ENCODE measurements around the gene SLC25A44.
A peak's percentile ranks its signal among the peaks of the same experiment; 100 is the strongest.

Gene SLC25A44, protein sequence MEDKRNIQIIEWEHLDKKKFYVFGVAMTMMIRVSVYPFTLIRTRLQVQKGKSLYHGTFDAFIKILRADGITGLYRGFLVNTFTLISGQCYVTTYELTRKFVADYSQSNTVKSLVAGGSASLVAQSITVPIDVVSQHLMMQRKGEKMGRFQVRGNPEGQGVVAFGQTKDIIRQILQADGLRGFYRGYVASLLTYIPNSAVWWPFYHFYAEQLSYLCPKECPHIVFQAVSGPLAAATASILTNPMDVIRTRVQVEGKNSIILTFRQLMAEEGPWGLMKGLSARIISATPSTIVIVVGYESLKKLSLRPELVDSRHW

DNA sequence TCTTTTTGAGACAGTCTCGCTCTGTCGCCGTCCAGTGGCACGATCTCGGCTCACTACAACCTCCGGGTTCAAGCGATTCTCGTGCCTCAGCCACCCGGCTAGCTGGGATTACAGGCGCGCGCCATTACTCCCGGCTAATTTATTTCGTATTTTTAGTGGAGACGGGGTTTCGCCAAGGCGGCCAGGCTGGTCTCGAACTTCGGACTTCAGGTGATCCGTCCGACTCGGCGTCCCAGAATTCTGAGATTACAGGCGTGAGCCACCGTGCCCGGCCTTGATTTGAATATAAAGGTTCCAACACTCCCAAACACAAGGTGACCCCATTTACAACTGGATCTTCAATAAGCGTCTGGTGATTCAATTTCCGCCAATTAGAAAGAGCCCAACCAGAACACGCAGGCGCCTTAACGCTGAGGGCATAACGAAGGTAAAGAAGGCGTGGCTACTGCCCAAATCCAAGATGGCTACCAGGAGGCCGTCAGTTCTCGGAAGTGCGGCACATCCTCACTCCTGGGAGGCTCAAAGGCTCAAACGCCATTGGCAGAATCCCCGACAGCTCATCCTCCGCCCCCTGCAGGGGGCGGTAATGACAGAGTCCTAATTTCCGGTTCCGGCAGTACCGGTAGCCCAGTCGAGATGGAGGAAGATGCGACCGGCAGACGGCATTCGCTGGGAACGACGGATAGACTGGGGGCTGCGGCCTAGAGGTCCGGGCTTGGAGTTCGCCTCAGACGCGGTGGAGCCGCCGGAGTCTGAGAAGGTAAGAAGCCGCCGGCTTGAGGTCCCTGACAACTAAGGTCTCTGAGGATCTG, at the start of gene SLC25A44:
Gene SLC25A44 (plus strand): TSS at position 617 of the 812 bp plus-strand sequence. CDS start 5,744 bp downstream, outside the sequence.
- Histone ChIP-seq H3K9me3 (ENCODE audit: control insufficient read depth in 1 of 2, low read length in 2 of 2) (no peaks in the 10 kb centered on the region), H3K27me3 (ENCODE audit: control insufficient read depth in 1 of 2, insufficient read depth in 2 of 2, low read length in 2 of 2) (no peaks in the 10 kb centered on the region), H3K4me3 (ENCODE audit: low read depth in 1 of 2, low read length in 2 of 2) (peak within 1 kb of the TSS; percentile 97 to 100), H3K4me1 (ENCODE audit: control insufficient read depth in 1 of 2, insufficient read depth in 2 of 2, low read length in 2 of 2) (peaks cover 25 to 34% of the 10 kb centered on the region in 2 donors), H3K36me3 (ENCODE audit: control insufficient read depth in 1 of 2, insufficient read depth in 2 of 2, low read length in 2 of 2) (peaks cover 0 to 11% of the 10 kb centered on the region in 2 donors), H3K9ac (ENCODE audit: low read depth in 1 of 2, low read length in 2 of 2) (peak within 1 kb of the TSS; percentile 72 to 95), H3K27ac (ENCODE audit: low read depth, low read length) (peak within 1 kb of the TSS; percentile 68)

DNA sequence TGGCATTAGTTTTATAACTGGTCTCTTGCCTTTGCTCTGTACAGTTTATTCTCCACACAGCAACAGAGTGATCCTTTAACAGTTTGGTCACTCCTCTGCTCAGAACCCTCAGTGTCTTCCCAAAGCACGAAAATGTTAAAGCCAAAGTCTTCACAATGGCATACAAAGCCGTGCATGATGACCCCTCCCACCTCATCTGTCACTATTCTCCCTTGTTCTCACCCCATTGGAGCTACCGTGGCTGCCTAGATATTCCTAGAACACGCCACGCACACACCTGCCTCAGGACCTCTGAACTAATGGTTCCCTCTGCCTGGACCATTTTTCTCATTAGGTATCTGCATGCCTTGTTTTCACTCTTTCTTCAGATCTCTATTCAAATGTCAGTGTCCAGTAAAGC, 49.2 kb upstream of the SLC25A44 start:
- Histone ChIP-seq H3K4me1 (ENCODE audit: control insufficient read depth in 1 of 2, insufficient read depth in 2 of 2, low read length in 2 of 2) (peaks cover 11 to 20% of the 10 kb centered on the region in 2 donors), H3K27me3 (ENCODE audit: control insufficient read depth in 1 of 2, insufficient read depth in 2 of 2, low read length in 2 of 2) (no peaks in the 10 kb centered on the region), H3K9ac (ENCODE audit: low read depth in 1 of 2, low read length in 2 of 2) (no peak overlapping the region), H3K36me3 (ENCODE audit: control insufficient read depth in 1 of 2, insufficient read depth in 2 of 2, low read length in 2 of 2) (peaks cover 0 to 6% of the 10 kb centered on the region in 2 donors), H3K9me3 (ENCODE audit: control insufficient read depth in 1 of 2, low read length in 2 of 2) (no peaks in the 10 kb centered on the region), H3K27ac (ENCODE audit: low read depth, low read length) (no peak overlapping the region), H3K4me3 (ENCODE audit: low read depth in 1 of 2, low read length in 2 of 2) (no peak overlapping the region)

DNA sequence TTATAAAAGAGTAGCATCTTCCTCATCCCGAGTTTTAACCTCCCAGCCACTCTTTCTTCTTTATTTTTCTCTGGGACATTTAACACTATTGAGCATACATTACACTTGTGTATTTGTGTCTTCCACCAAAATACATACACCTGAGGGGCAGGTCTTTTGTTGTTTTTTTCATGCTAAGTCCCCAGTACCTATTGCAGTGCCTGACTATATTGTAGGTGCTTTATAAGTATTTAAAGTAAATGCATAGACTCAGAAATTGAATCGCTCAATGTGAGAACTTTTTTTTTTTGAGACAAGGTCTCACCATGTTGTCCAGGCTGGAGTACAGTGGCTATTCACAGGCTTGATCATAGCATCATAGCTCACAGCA, 48.3 kb upstream of the SLC25A44 start:
- Histone ChIP-seq H3K9ac (ENCODE audit: low read depth in 1 of 2, low read length in 2 of 2) (no peak overlapping the region), H3K9me3 (ENCODE audit: control insufficient read depth in 1 of 2, low read length in 2 of 2) (no peaks in the 10 kb centered on the region), H3K27me3 (ENCODE audit: control insufficient read depth in 1 of 2, insufficient read depth in 2 of 2, low read length in 2 of 2) (no peaks in the 10 kb centered on the region), H3K36me3 (ENCODE audit: control insufficient read depth in 1 of 2, insufficient read depth in 2 of 2, low read length in 2 of 2) (no peaks in the 10 kb centered on the region), H3K4me1 (ENCODE audit: control insufficient read depth in 1 of 2, insufficient read depth in 2 of 2, low read length in 2 of 2) (peaks cover 15 to 23% of the 10 kb centered on the region in 2 donors), H3K27ac (ENCODE audit: low read depth, low read length) (peak overlapping the region; percentile 32), H3K4me3 (ENCODE audit: low read depth in 1 of 2, low read length in 2 of 2) (no peak overlapping the region)

DNA sequence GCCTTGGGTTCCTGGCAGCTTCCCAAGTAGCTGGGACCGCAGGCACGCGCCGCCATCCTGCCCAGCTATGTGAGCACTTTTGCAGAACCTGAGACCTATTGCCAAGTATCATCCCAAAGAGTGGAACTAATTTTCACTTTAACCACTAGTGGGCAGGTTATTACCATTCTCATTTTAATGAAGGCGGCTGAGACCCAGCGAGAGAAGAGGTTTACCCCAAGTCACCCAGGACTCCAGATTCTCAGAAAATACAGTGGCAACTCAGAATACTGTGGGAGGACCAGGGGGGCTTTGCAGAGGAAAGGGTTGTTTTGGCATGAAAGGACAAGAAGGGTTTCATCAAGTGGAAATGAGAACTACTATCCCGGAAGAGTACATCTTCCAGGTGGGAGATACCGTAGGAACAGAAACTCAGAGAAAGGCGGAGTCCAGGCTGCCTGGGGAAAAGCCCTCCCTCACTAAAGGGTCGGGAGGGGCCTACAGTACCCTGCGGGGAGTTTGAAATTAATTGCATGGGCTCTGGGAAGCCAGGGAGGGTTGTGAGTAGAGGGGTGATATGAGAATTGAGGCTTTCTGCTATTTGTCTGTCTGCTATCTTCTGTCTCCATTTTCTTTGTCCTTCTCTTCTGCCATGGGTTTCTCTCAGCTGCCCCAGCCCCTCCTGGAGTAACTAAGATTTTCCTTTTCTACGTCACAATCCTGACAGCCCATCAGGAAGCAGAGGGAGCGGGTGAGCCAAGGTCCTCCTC, 47.7 kb upstream of the SLC25A44 start:
- Histone ChIP-seq H3K4me1 (ENCODE audit: control insufficient read depth in 1 of 2, insufficient read depth in 2 of 2, low read length in 2 of 2) (peaks cover 17 to 26% of the 10 kb centered on the region in 2 donors), H3K27me3 (ENCODE audit: control insufficient read depth in 1 of 2, insufficient read depth in 2 of 2, low read length in 2 of 2) (no peaks in the 10 kb centered on the region), H3K27ac (ENCODE audit: low read depth, low read length) (peak overlapping the region; percentile 32), H3K9me3 (ENCODE audit: control insufficient read depth in 1 of 2, low read length in 2 of 2) (no peaks in the 10 kb centered on the region), H3K4me3 (ENCODE audit: low read depth in 1 of 2, low read length in 2 of 2) (peak overlapping the region; percentile 43 to 58), H3K9ac (ENCODE audit: low read depth in 1 of 2, low read length in 2 of 2) (peak overlapping the region; percentile 5 to 35), H3K36me3 (ENCODE audit: control insufficient read depth in 1 of 2, insufficient read depth in 2 of 2, low read length in 2 of 2) (no peaks in the 10 kb centered on the region)

DNA sequence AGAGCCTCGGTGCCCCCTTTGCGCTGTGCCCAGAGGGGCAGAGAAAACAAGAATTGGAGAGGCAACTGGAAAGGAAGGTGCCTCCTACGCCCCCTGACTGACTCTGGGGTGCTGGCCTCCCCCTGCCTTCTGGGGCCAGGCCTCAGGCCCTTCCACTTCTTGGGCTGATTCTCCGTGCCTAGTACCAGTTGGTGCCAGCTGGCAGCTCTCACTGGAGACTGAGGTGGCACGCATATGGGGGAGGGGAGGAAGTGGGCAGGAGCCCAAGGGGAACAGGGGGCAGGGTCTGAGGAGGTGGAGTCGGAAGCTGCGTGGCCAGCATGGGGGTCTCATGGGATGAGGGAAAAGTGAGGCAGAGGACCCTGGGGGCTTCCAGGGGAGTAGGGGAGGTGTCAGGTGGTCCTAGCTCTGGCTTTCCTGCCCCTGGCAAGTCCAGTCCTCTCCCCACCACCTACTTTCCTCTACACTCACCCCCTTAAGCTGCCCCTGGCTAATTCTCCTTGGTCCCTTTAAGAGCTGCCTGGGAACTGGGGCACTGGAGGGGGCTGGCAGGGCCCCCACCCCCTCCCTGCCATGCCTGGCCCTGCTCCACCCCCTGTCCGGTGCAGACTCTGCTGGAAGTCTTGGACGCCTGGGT, 47.0 kb upstream of the SLC25A44 start:
- peak overlapping the region in 1 of 2 donors; percentile 5 for H3K9ac ChIP-seq (ENCODE audit: low read depth in 1 of 2, low read length in 2 of 2)
- peak overlapping the region; percentile 18 for H3K27ac ChIP-seq (ENCODE audit: low read depth, low read length)

DNA sequence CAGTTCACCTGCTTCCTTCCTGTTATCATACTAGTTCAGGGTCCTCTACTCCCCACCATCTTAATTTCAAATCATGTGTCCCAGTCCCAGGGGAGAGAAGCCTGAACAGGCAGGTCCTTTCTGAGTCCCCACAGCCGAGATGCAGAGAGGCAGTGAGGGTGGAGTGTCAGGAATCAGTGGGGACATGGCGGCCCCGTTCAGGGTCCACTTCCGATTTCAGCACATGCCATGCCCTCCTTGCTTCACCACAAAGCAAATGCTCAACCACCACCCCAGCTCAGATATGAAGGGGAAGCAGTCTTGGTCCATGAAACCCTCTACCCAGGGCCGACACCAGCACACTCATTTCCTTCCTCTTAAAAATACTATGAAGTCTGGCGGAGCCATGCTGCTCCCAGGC, 45.7 kb upstream of the SLC25A44 start:
- H3K9me3 ChIP-seq (ENCODE audit: control insufficient read depth in 1 of 2, low read length in 2 of 2): no peaks in the 10 kb centered on the region
- no peak overlapping the region for H3K9ac ChIP-seq (ENCODE audit: low read depth in 1 of 2, low read length in 2 of 2)
- H3K27ac ChIP-seq (ENCODE audit: low read depth, low read length): no peak overlapping the region
- H3K4me1 ChIP-seq (ENCODE audit: control insufficient read depth in 1 of 2, insufficient read depth in 2 of 2, low read length in 2 of 2): peaks cover 17 to 32% of the 10 kb centered on the region in 2 donors
- H3K36me3 ChIP-seq (ENCODE audit: control insufficient read depth in 1 of 2, insufficient read depth in 2 of 2, low read length in 2 of 2): no peaks in the 10 kb centered on the region
- H3K27me3 ChIP-seq (ENCODE audit: control insufficient read depth in 1 of 2, insufficient read depth in 2 of 2, low read length in 2 of 2): no peaks in the 10 kb centered on the region
- no peak overlapping the region for H3K4me3 ChIP-seq (ENCODE audit: low read depth in 1 of 2, low read length in 2 of 2)

More for the DNA sequence above, 47.0 kb upstream of the SLC25A44 start:
- H3K27me3 ChIP-seq (ENCODE audit: control insufficient read depth in 1 of 2, insufficient read depth in 2 of 2, low read length in 2 of 2): no peaks in the 10 kb centered on the region
- H3K4me3 ChIP-seq (ENCODE audit: low read depth in 1 of 2, low read length in 2 of 2): peak overlapping the region in 1 of 2 donors; percentile 58
- no peaks in the 10 kb centered on the region for H3K9me3 ChIP-seq (ENCODE audit: control insufficient read depth in 1 of 2, low read length in 2 of 2)
- H3K36me3 ChIP-seq (ENCODE audit: control insufficient read depth in 1 of 2, insufficient read depth in 2 of 2, low read length in 2 of 2): no peaks in the 10 kb centered on the region
- peaks cover 17 to 26% of the 10 kb centered on the region in 2 donors for H3K4me1 ChIP-seq (ENCODE audit: control insufficient read depth in 1 of 2, insufficient read depth in 2 of 2, low read length in 2 of 2)

DNA sequence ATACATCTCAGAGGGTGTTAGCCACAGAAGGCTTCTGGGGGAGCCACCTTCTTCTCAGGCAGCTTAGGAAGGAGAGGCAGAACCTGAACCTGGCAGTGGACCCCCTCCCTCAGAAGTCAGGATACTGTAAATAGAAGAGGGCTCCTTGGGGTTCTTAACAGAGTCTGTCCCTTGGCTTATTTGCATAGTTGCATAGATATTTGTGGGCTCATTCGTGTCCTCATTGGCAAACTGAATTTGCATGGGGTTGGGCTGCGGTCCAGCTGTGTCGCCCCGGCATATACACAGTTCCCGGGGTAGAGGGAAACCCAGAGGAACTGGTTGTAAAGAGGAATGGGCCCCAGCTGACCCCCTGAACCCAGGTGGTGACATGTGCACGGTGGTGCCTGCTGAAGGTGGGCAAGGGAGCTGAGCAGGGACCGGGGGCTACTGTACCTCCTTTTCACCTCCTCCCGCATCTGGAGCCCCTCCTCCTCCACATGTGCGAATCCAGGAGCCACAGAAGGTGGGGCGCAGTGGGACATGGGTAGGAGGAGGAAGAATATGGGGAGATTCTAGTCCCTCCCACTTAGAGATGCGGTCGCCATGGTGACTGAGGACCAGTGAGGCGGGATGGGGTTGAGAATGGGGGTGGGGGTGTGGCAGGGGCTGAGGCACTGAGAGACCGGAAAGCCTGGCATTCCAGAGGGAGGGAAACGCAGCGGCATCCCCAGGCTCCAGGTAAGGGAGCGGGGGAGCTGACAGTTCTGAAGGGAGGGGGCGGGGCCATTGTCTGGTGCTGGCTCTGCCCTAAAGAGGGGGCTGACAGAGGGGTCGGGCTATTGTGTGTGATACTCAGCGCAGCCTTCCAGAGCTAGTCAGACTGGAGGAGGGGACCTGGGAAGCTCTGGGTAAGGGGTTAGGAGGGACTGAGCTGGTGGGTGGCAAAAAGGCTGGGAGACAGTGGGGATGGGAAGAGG, 44.3 kb upstream of the SLC25A44 start:
- no peak overlapping the region for H3K4me3 ChIP-seq (ENCODE audit: low read depth in 1 of 2, low read length in 2 of 2)
- H3K27me3 ChIP-seq (ENCODE audit: control insufficient read depth in 1 of 2, insufficient read depth in 2 of 2, low read length in 2 of 2): no peaks in the 10 kb centered on the region
- H3K27ac ChIP-seq (ENCODE audit: low read depth, low read length): no peak overlapping the region
- H3K9ac ChIP-seq (ENCODE audit: low read depth in 1 of 2, low read length in 2 of 2): peak overlapping the region in 1 of 2 donors; percentile 18
- no peaks in the 10 kb centered on the region for H3K9me3 ChIP-seq (ENCODE audit: control insufficient read depth in 1 of 2, low read length in 2 of 2)
- H3K36me3 ChIP-seq (ENCODE audit: control insufficient read depth in 1 of 2, insufficient read depth in 2 of 2, low read length in 2 of 2): no peaks in the 10 kb centered on the region
- peaks cover 22 to 42% of the 10 kb centered on the region in 2 donors for H3K4me1 ChIP-seq (ENCODE audit: control insufficient read depth in 1 of 2, insufficient read depth in 2 of 2, low read length in 2 of 2)

DNA sequence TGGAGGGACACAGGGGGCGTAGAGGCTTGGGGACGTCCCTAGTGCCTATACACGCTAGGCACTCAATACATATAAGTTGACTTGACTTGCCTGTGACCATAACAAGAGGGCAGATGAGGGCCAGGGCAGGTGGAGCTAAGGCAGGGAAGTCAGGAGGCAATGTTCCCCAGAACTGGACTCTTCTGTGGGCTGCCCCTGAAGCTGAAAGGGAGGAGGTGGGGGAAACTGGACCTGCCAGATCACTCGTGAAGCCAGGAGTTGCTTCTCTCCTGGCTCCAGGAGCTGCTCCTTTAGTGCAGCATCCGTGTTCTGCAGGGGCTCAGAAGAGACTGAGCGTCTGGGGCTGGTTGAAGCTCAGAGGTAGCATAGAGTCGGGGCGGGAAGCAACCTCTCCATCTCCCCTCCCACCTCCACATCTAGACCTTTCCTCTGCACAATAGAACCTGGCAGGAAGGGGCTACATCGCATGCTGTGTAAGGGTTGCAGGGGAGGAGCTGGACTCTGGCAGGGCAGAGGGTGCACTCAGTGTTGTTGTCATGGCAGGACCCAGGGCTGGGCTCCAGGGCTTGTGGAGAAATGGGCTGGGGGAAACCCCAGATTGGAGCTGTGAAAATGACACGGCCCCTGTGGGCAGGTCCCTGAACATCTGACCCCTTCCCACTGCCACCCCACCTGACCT, 43.4 kb upstream of the SLC25A44 start:
- Histone ChIP-seq H3K36me3 (ENCODE audit: control insufficient read depth in 1 of 2, insufficient read depth in 2 of 2, low read length in 2 of 2) (no peaks in the 10 kb centered on the region), H3K27ac (ENCODE audit: low read depth, low read length) (no peak overlapping the region), H3K9ac (ENCODE audit: low read depth in 1 of 2, low read length in 2 of 2) (no peak overlapping the region), H3K27me3 (ENCODE audit: control insufficient read depth in 1 of 2, insufficient read depth in 2 of 2, low read length in 2 of 2) (no peaks in the 10 kb centered on the region), H3K4me3 (ENCODE audit: low read depth in 1 of 2, low read length in 2 of 2) (no peak overlapping the region), H3K9me3 (ENCODE audit: control insufficient read depth in 1 of 2, low read length in 2 of 2) (no peaks in the 10 kb centered on the region), H3K4me1 (ENCODE audit: control insufficient read depth in 1 of 2, insufficient read depth in 2 of 2, low read length in 2 of 2) (peaks cover 27 to 42% of the 10 kb centered on the region in 2 donors)
